HCT116 (cell line): Measurements from ENCODE around the gene MT1X. TPM values are rescaled to one million over a fixed set of nuclear protein-coding genes. Genes with fewer than 3 reads are reported as not detected.
A peak's percentile ranks its signal among the peaks of the same experiment; 100 is the strongest.

Source experiments
- ATAC-seq: fragments of 200-7000 bp; cut with Tn5 transposase; 2 replicates; pipeline ENCODE4 v1.9.1; 2020; ENCODE audit warnings: mild to moderate bottlenecking, moderate library complexity
- BruUV-seq: library from RNA; stranded (reverse); fragments of 400-500 nt; replicated peaks from 2 replicates; lab custom pipeline; 2021; lab: Mats Ljungman, UMichigan
- CTCF ChIA-PET: fragments of 300-600 bp; sonication (Branson Sonifier 250); formaldehyde crosslinking; loops from one replicate; lab custom pipeline; 2021; ENCODE audit warnings: antibody characterized with exemption; lab: Charles Lee
- POLR2A ChIA-PET: fragments of 300-600, 350-600 bp; sonication (Branson Sonifier 250); formaldehyde crosslinking; loops from one replicate; lab custom pipeline; 2021; ENCODE audit warnings: antibody characterized with exemption; lab: Charles Lee
- RAD21 ChIA-PET, 2 experiments: fragments of 300-600 bp; sonication (Branson Sonifier 250); formaldehyde crosslinking; loops; one replicate each; lab custom pipeline; 2023; ENCODE audit warnings: low total read pairs in 2 of 2; ENCODE audit not compliant: uncharacterized antibody in 2 of 2, unreplicated experiment in 2 of 2, low non-redundant PET in 1 of 2; lab: Charles Lee
- DNase-seq: peaks from one replicate; pipeline ENCODE4 v3.0.0-alpha.2; 2010; ENCODE audit warnings: low read depth, low spot score
- H2AFZ ChIP-seq: fragments of 200-600 bp; shearing (Covaris generic), sonication (generic); 2 replicates; pipeline ENCODE4 v1.6.1; 2017; ENCODE audit warnings: low read depth, mixed run types, mixed read lengths, antibody characterized with exemption, low read length; ENCODE audit not compliant: poor library complexity, severe bottlenecking
- H3K27ac ChIP-seq: 2 replicates; pipeline ENCODE4 v1.5.1; 2012; ENCODE audit warnings: low read depth, low read length
- H3K27me3 ChIP-seq: fragments of 200-600 bp; sonication (generic); 2 replicates; pipeline ENCODE4 v1.6.1; 2016; ENCODE audit warnings: mixed run types, low read length, mixed read lengths; ENCODE audit not compliant: insufficient read depth
- H3K36me3 ChIP-seq, 2 experiments: fragments of 200-500 bp in 1 of 2; fragments of 200-600 bp in 1 of 2; sonication (Bioruptor generic) in 1 of 2; sonication (generic) in 1 of 2; 2 replicates each; pipeline versions ENCODE4 v1.5.1 to v1.6.1; 2014 to 2016; ENCODE audit warnings: low read length in 2 of 2, inconsistent platforms in 1 of 2, mixed read lengths in 1 of 2, mixed run types in 1 of 2; ENCODE audit not compliant: insufficient read depth in 2 of 2, control insufficient read depth in 1 of 2
- H3K4me1 ChIP-seq, 2 experiments: fragments of 200-600 bp in 1 of 2; sonication (generic) in 1 of 2; 2 replicates each; pipeline versions ENCODE4 v1.5.1 to v1.6.1; 2012 to 2017; ENCODE audit warnings: low read length in 2 of 2, inconsistent platforms in 1 of 2, mild to moderate bottlenecking in 1 of 2, mixed read lengths in 1 of 2, mixed run types in 1 of 2, moderate library complexity in 1 of 2; ENCODE audit not compliant: insufficient read depth in 2 of 2, control insufficient read depth in 1 of 2
- H3K4me2 ChIP-seq: fragments of 200-600 bp; sonication (generic); 2 replicates; pipeline ENCODE4 v1.6.1; 2017; ENCODE audit warnings: mixed run types, low read length, mixed read lengths
- H3K4me3 ChIP-seq, 2 experiments: fragments of 200-600 bp in 1 of 2; sonication (generic) in 1 of 2; replicated peaks in 1 of 2; 2 replicates each; pipeline ENCODE4 v1.5.1; 2011 to 2016; ENCODE audit warnings: low read length in 2 of 2, control low read depth in 1 of 2, low read depth in 1 of 2, mild to moderate bottlenecking in 1 of 2, mixed read lengths in 1 of 2, mixed run types in 1 of 2
- H3K79me2 ChIP-seq: fragments of 200-600 bp; sonication (generic); 2 replicates; pipeline ENCODE4 v1.6.1; 2017; ENCODE audit warnings: mild to moderate bottlenecking, mixed run types, low read length, moderate library complexity, mixed read lengths; ENCODE audit not compliant: insufficient read depth
- H3K9ac ChIP-seq: fragments of 200-600 bp; sonication (generic); 2 replicates; pipeline ENCODE4 v1.6.1; 2016; ENCODE audit warnings: low read length, mixed read lengths
- H3K9me2 ChIP-seq: fragments of 200-600 bp; sonication (generic), shearing (Covaris generic); 2 replicates; pipeline ENCODE4 v1.6.1; 2017; ENCODE audit warnings: mixed run types, mild to moderate bottlenecking, moderate library complexity; ENCODE audit not compliant: insufficient read depth
- H3K9me3 ChIP-seq, 2 experiments: fragments of 200-500 bp in 1 of 2; fragments of 200-600 bp in 1 of 2; sonication (Bioruptor generic) in 1 of 2; sonication (generic) in 1 of 2; 2 replicates each; pipeline ENCODE4 v1.6.1; 2014 to 2017; ENCODE audit warnings: low read length in 2 of 2, mixed read lengths in 2 of 2, inconsistent platforms in 1 of 2, low read depth in 1 of 2, mild to moderate bottlenecking in 1 of 2, mixed run types in 1 of 2, moderate library complexity in 1 of 2; ENCODE audit not compliant: control insufficient read depth in 1 of 2, insufficient read depth in 1 of 2
- H4K20me1 ChIP-seq: fragments of 200-600 bp; sonication (generic), shearing (Covaris generic); 2 replicates; pipeline ENCODE4 v1.6.1; 2017; ENCODE audit warnings: mixed run types, mild to moderate bottlenecking, moderate library complexity; ENCODE audit not compliant: insufficient read depth
- CTCF ChIP-seq, 3 experiments: fragments of 200-600 bp in 1 of 3; sonication (generic) in 1 of 3; IDR thresholded peaks in 2 of 3; conservative IDR thresholded peaks in 1 of 3; 2 replicates each; pipeline ENCODE4 v1.5.1; 2012 to 2017; ENCODE audit warnings: low read depth in 2 of 3, low read length in 2 of 3, antibody characterized with exemption in 1 of 3, borderline replicate concordance in 1 of 3, control low read depth in 1 of 3, mild to moderate bottlenecking in 1 of 3, mixed read lengths in 1 of 3, mixed run types in 1 of 3, moderate library complexity in 1 of 3; ENCODE audit not compliant: insufficient read depth in 1 of 3
- EZH2phosphoT487 ChIP-seq: fragments of 200-600 bp; IDR thresholded peaks from 2 replicates; pipeline ENCODE4 v1.6.1; 2018; ENCODE audit warnings: antibody characterized with exemption, borderline replicate concordance
- JUND ChIP-seq: IDR thresholded peaks from 2 replicates; pipeline ENCODE4 v1.6.1; 2012
- MAX ChIP-seq: IDR thresholded peaks from 2 replicates; pipeline ENCODE4 v1.6.1; 2012
- RAD21 ChIP-seq: IDR thresholded peaks from 2 replicates; pipeline ENCODE4 v1.6.1; 2012; ENCODE audit warnings: low read depth, mild to moderate bottlenecking
- REST ChIP-seq: IDR thresholded peaks from 2 replicates; pipeline ENCODE4 v1.6.1; 2012; ENCODE audit warnings: low read depth
- SIN3A ChIP-seq: IDR thresholded peaks from 2 replicates; pipeline ENCODE4 v1.6.1; 2012; ENCODE audit warnings: low read depth
- TCF7L2 ChIP-seq: IDR thresholded peaks from 2 replicates; pipeline ENCODE4 v1.7.0; 2011; ENCODE audit warnings: borderline replicate concordance, inconsistent platforms; ENCODE audit not compliant: insufficient read depth, insufficient read length; ENCODE audit errors: extremely low read depth
- ZBTB33 ChIP-seq: IDR thresholded peaks from 2 replicates; pipeline ENCODE4 v1.6.1; 2011; ENCODE audit warnings: mild to moderate bottlenecking, low read length, moderate library complexity; ENCODE audit not compliant: insufficient replicate concordance; ENCODE audit errors: extremely low read depth
- intact Hi-C: fragments of 100-400 bp; cut with micrococcal nuclease; formaldehyde crosslinking; loops from 2 replicates; pipeline ENCODE4 v1.10.0; 2022
- total RNA-seq: library from RNA; stranded (reverse); gene quantifications from one replicate; pipeline ENCODE4 v1.2.1, GENCODE V29; 2021; ENCODE audit not compliant: unreplicated experiment

MT1X gene
- total RNA-seq, 1 experiment from 2014 or later, result 50.2 TPM

- Histone ChIP-seq H3K4me2 (no peak overlapping the region), H3K9me3 (no peaks in the 10 kb centered on the region), H3K79me2 (no peaks in the 10 kb centered on the region), H3K4me3 (no peak overlapping the region), H4K20me1 (no peaks in the 10 kb centered on the region), H3K36me3 (no peaks in the 10 kb centered on the region), H3K4me1 (peaks cover 2 to 15% of the 10 kb centered on the region in 2 experiments; a peak in 3 of 4 replicates), H2AFZ (no peak overlapping the region), H3K9me2 (no peaks in the 10 kb centered on the region), H3K27ac (no peak overlapping the region), H3K27me3 (no peaks in the 10 kb centered on the region), H3K9ac (no peak overlapping the region)
- ChIA-PET POLR2A (interaction anchor here (1.1 kb wide), 1 partner anchor 15 kb away, joined by 3 read pairs; no protein-coding TSS in a partner anchor), CTCF (no interaction called here), RAD21 (no interaction called here)
- no TSS peak for BruUV-seq
- intact Hi-C loops, result no loop called here
- DNase-seq (no peak), ATAC-seq (no peak)
- TF ChIP-seq JUND (no peak), RAD21 (no peak), EZH2phosphoT487 (no peak), CTCF (IDR thresholded peaks at IDR 0.05 in 2 of 3, conservative IDR thresholded peaks at IDR 0.05 in 1 of 3; ENCODE audit: borderline replicate concordance in 1 of 3, insufficient read depth in 1 of 3, low read depth in 2 of 3, low read length in 2 of 3) (no peak)
Measured at GRCh38 chr16:56697456-56698155, 15.3 kb downstream of the MT1X start.

- Histone ChIP-seq H3K4me2 (no peak overlapping the region), H2AFZ (peak overlapping the region; percentile 61), H3K4me1 (peaks cover 0 to 11% of the 10 kb centered on the region in 2 experiments; a peak in 3 of 4 replicates), H3K27ac (no peak overlapping the region), H3K4me3 (no peak overlapping the region), H3K79me2 (no peaks in the 10 kb centered on the region), H3K9me2 (no peaks in the 10 kb centered on the region), H3K9ac (no peak overlapping the region), H3K9me3 (no peaks in the 10 kb centered on the region), H3K36me3 (no peaks in the 10 kb centered on the region), H3K27me3 (no peaks in the 10 kb centered on the region), H4K20me1 (no peaks in the 10 kb centered on the region)
- intact Hi-C loops, result loop anchor here (5.0 to 10.0 kb wide), 3 partner anchors 188 to 988 kb away; no protein-coding TSS in a partner anchor
- no peak for ATAC-seq
- no TSS peak for BruUV-seq
- POLR2A ChIA-PET, result interaction anchor here (0.7 to 2.7 kb wide), 4 partner anchors 27 to 95 kb away, joined by 3 to 24 read pairs (median 8); partner anchors contain the start of gene MT1E
- RAD21 ChIA-PET, result interaction anchor here (0.7 to 1.2 kb wide), 3 partner anchors 38 to 186 kb away, joined by 3 read pairs; partner anchors contain the start of gene MT1E (in 1 of the 2)
- CTCF ChIA-PET, result interaction anchor here (1.1 to 4.0 kb wide), 3 partner anchors 95 to 344 kb away, joined by 3 to 65 read pairs (median 37); no protein-coding TSS in a partner anchor
- DNase-seq, result no peak
- TF ChIP-seq ZBTB33 (no peak), TCF7L2 (no peak), SIN3A (no peak), MAX (no peak), REST (no peak)
Measured at GRCh38 chr16:56700195-56700594, 17.9 kb downstream of the MT1X start.
